Measurements from ENCODE around the gene PLB1. TPM values are rescaled to one million over a fixed set of nuclear protein-coding genes. Genes with fewer than 3 reads are reported as not detected.

Gene PLB1
- total RNA-seq, 1 experiment from 2014 or later = 1.0 TPM

GRCh38 chr2:28590496-28591301 is 94.8 kb downstream of the PLB1 start:
- no peak for DNase-seq (ENCODE audit: low spot score)

GRCh38 chr2:28591711-28592335 is 96.0 kb downstream of the PLB1 start:
- DNase-seq (ENCODE audit: low spot score) = no peak

GRCh38 chr2:28592481-28592880 is 96.6 kb downstream of the PLB1 start:
- DNase-seq (ENCODE audit: low spot score) = no peak

GRCh38 chr2:28593160-28593755 is 97.4 kb downstream of the PLB1 start:
- no peak for DNase-seq (ENCODE audit: low spot score)

- no peak for DNase-seq (ENCODE audit: low spot score)
These were observed 98.1 kb downstream of the PLB1 start for GRCh38 chr2:28594000-28594331.

- peak; percentile 93 for DNase-seq (ENCODE audit: low spot score)
These were observed 98.7 kb downstream of the PLB1 start for GRCh38 chr2:28594332-28595108.

- no peak for DNase-seq (ENCODE audit: low spot score)
These were observed 99.5 kb downstream of the PLB1 start for GRCh38 chr2:28595323-28595722.

GRCh38 chr2:28598484-28598883 is 102.6 kb downstream of the PLB1 start:
- no peak for DNase-seq (ENCODE audit: low spot score)

GRCh38 chr2:28600181-28600580 is 104.3 kb downstream of the PLB1 start:
- no peak for DNase-seq (ENCODE audit: low spot score)

GRCh38 chr2:28601616-28602015 is 105.8 kb downstream of the PLB1 start:
- no peak for DNase-seq (ENCODE audit: low spot score)

GRCh38 chr2:28602136-28602660 is 106.3 kb downstream of the PLB1 start:
- DNase-seq (ENCODE audit: low spot score) = no peak

GRCh38 chr2:28602751-28603639 is 107.1 kb downstream of the PLB1 start:
- no peak for DNase-seq (ENCODE audit: low spot score)

- no peak for DNase-seq (ENCODE audit: low spot score)
These were observed 108.0 kb downstream of the PLB1 start for GRCh38 chr2:28603821-28604220.

- DNase-seq (ENCODE audit: low spot score) = no peak
These were observed 108.5 kb downstream of the PLB1 start for GRCh38 chr2:28604284-28604843.

- no peak for DNase-seq (ENCODE audit: low spot score)
These were observed 111.2 kb downstream of the PLB1 start for GRCh38 chr2:28606986-28607441.

GRCh38 chr2:28607730-28608499 is 112.1 kb downstream of the PLB1 start:
- no peak for DNase-seq (ENCODE audit: low spot score)

GRCh38 chr2:28608500-28609424 is 112.9 kb downstream of the PLB1 start:
- DNase-seq (ENCODE audit: low spot score) = no peak

GRCh38 chr2:28610583-28611201 is 114.8 kb downstream of the PLB1 start:
- DNase-seq (ENCODE audit: low spot score) = peak; percentile 96

Data from A172 (cell line).